Choroid plexus epithelial cell (primary cell): ENCODE results near the gene RPA3.

ENCODE experiments used
- DNase-seq: peaks from one replicate; pipeline ENCODE4 v3.0.0-alpha.2; 2010; ENCODE audit warnings: low read depth
- H3K4me3 ChIP-seq: 2 replicates; pipeline ENCODE4 v1.5.1; 2011; ENCODE audit warnings: low read depth, mild to moderate bottlenecking, control low read depth, low read length, moderate library complexity
- TF ChIP-seq, protein P1 (sequence below): conservative IDR thresholded peaks from 2 replicates; pipeline ENCODE4 v1.5.1; 2011; ENCODE audit warnings: low read depth, mild to moderate bottlenecking, control low read depth, inconsistent platforms, low read length, moderate library complexity

RPA3 gene

DNA sequence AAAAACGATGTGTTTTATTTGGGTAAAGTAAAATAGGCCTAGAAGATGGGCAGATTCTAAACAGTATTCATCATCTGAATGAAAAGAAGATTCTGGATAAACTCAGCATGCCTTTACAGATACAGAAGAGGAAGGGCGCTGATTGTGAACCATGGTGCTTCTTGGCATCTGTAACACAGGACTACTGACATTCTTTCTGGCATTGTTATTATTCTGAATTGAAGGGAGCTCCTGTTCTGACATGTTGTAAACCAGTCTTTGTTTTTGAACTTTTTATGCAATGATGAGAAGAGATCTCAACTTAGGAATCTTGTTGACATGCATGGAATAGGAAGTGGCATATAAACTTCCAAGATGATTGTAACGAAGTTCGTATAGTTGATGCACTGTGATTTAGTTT, 13.5 kb downstream of the RPA3 start:
- DNase-seq, result no peak
- TF ChIP-seq, protein P1, sequence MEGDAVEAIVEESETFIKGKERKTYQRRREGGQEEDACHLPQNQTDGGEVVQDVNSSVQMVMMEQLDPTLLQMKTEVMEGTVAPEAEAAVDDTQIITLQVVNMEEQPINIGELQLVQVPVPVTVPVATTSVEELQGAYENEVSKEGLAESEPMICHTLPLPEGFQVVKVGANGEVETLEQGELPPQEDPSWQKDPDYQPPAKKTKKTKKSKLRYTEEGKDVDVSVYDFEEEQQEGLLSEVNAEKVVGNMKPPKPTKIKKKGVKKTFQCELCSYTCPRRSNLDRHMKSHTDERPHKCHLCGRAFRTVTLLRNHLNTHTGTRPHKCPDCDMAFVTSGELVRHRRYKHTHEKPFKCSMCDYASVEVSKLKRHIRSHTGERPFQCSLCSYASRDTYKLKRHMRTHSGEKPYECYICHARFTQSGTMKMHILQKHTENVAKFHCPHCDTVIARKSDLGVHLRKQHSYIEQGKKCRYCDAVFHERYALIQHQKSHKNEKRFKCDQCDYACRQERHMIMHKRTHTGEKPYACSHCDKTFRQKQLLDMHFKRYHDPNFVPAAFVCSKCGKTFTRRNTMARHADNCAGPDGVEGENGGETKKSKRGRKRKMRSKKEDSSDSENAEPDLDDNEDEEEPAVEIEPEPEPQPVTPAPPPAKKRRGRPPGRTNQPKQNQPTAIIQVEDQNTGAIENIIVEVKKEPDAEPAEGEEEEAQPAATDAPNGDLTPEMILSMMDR, result no peak
- no peak overlapping the region for H3K4me3 ChIP-seq

DNA sequence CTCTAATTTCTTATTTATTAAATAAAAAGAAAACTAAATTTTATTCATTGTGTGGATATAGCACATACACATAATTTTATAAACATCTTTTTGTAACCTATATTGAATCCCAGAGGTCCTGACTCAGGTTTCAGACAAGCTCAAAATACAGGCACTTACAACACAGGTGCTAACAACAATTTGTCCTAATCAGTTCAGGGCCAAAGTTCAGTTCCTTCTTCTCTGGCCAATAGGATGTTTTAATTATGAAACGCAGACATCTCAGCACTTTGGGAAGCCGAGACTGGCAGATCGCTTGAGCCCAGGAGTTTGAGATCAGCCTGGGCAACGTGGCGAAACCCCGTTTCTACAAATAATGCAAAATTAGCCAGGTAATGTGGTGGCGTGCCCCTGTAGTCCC, 15.0 kb downstream of the RPA3 start:
- H3K4me3 ChIP-seq, result no peak overlapping the region
- TF ChIP-seq, protein P1, result no peak
- DNase-seq, result no peak

DNA sequence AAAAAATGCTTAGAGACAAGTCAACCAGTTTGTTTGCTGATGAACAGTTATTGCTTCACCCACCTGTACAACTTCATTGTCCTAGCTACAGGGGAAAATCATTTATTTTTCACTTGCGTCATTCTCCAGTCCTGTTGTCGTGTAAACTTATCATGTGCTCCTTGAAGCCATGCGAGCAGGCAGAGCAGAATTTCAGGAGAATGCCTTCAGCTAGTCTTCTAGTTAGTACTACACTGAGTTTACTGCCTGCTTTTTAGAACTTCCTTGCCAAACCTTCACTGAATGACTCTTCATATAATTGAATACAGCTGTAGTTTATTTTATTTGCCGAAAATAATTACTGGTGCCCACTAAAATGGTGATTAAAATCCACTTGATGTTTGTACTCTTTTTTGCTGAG, 15.6 kb downstream of the RPA3 start:
- H3K4me3 ChIP-seq, result no peak overlapping the region
- TF ChIP-seq, protein P1, result no peak

DNA sequence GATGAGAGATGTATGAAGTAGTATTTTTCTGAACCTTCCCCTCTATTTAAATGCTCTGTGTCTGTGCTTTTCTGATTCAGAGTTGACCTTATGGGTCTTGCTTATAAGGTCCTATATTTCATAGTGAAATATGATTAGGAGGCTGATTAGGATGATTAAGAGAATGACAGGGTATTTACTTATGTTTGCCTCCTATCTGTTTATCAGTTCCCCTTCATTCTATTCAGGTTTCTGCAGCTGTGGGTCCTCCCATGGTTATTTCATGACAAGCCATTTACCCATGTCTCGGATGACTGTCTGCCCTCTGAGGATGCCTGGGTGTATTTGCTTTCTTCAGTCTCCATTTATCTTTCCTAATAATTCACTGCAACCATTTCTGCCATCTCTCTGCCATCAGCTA, 16.9 kb downstream of the RPA3 start:
- TF ChIP-seq, protein P1, result no peak
- no peak overlapping the region for H3K4me3 ChIP-seq
- DNase-seq, result no peak

More for the DNA sequence above, 15.6 kb downstream of the RPA3 start:
- no peak for DNase-seq

DNA sequence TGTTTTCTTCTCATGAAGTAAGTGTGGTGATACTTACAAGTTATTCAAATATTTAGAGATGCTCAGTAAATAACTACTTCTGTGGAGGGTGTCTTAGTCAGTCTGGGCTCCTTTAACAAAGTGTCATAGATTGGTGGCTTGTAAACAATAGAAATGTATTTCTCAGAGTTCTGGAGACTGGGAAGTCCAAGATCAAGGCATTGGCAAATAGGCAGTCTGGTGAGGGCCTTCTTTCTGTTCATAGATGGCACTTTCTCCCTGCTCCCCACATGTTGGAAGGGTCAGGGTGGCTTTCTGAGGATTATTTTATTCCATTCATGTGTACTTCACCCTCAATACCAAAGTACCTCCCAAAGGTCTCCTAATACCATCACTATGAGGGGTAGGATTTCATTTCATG, 18.4 kb downstream of the RPA3 start:
- TF ChIP-seq, protein P1, result no peak
- H3K4me3 ChIP-seq, result no peak overlapping the region
- DNase-seq, result no peak

DNA sequence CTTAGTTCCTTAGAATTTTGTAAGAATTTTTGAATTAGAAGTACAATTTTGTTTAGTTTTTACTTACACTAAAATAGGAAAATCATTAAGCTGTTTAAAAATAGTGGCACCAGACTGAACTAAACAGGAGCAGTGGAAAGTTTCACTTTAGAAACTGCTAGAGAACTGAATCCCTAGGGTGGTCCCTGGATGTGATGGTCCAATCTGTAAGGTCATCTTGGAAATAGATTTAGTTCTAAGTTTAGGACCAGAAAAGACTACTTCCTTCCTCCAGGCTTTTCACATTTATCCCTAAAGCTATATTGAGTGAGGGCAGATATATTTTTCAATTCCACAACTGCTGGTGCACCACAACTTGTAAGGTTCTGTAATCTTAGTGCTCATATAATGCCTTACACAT, 19.0 kb downstream of the RPA3 start:
- no peak overlapping the region for H3K4me3 ChIP-seq
- TF ChIP-seq, protein P1, result no peak
- no peak for DNase-seq

DNA sequence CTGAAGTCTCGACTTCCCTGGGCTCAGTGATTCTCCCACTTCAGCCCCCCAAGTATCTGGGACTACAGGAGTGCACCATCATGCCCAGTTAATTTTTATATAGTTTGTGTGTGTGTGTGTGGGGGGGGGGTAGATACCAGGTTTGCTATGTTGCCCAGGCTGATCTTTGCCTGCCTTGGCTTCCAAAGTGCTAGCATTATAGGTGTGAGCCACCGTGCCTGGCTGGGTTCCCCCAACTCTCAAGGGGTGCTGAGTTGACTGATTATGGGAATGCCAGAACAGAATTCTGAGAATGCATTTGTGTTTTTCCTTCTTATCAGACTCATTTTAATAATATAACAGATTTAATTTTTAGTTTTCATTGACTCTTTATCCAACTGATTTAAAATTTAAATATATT, 19.5 kb downstream of the RPA3 start:
- DNase-seq, result no peak
- no peak overlapping the region for H3K4me3 ChIP-seq
- TF ChIP-seq, protein P1, result no peak
